Heart right ventricle (tissue), 16 donors: Measurements from ENCODE around the gene MYO3B. TPM values are rescaled to one million over a fixed set of nuclear protein-coding genes. Genes with fewer than 3 reads are reported as not detected.

Experiments used
- ATAC-seq, 8 donors: fragments of 200-7000 bp; cut with Tn5 transposase; one replicate each; pipeline ENCODE4 v1.9.1; 2020; ENCODE audit warnings: mild to moderate bottlenecking in 8 of 8, moderate library complexity in 8 of 8, moderate number of reproducible peaks in 1 of 8
- DNase-seq, 2 donors: peaks; one replicate each; pipeline ENCODE4 v3.0.0-alpha.2; 2020
- H3K27ac ChIP-seq, 10 donors: fragments of 200-600 bp; sonication (generic) in 2 of 10; one replicate each; pipeline versions ENCODE4 v1.5.0 to v1.8.0; 2020 to 2022; ENCODE audit warnings: mild to moderate bottlenecking in 3 of 10
- H3K27me3 ChIP-seq, 7 donors: fragments of 200-600 bp; one replicate each; pipeline ENCODE4 v1.8.0; 2021 to 2022; ENCODE audit warnings: mild to moderate bottlenecking in 2 of 7
- H3K36me3 ChIP-seq, 9 donors: fragments of 200-600 bp; sonication (generic) in 1 of 9; one replicate each; pipeline versions ENCODE4 v1.5.0 to v1.8.0; 2020 to 2022; ENCODE audit warnings: mild to moderate bottlenecking in 2 of 9
- H3K4me1 ChIP-seq, 9 donors: fragments of 200-600 bp; sonication (generic) in 1 of 9; one replicate each; pipeline versions ENCODE4 v1.5.0 to v1.8.0; 2020 to 2022; ENCODE audit warnings: mild to moderate bottlenecking in 4 of 9
- H3K4me3 ChIP-seq, 10 donors: fragments of 200-600 bp; sonication (generic) in 2 of 10; one replicate each; pipeline versions ENCODE4 v1.5.0 to v1.8.0; 2020 to 2022; ENCODE audit warnings: mild to moderate bottlenecking in 7 of 10, moderate library complexity in 2 of 10
- H3K9me3 ChIP-seq, 11 donors: fragments of 200-600 bp in 10 of 11; sonication (generic) in 2 of 11; one replicate each; pipeline versions ENCODE4 v1.5.0 to v1.8.0; 2013 to 2022; ENCODE audit warnings: mild to moderate bottlenecking in 2 of 11, control low read depth in 1 of 11, moderate library complexity in 1 of 11
- WGBS, 2 donors: extraction: QIAGEN DNeasy Blood & Tissue Kit; methylation state at CpG; one replicate each; pipeline ENCODE4 v1.1.7; 2013; ENCODE audit warnings: inconsistent platforms in 1 of 2; 5-methylcytosine and 5-hydroxymethylcytosine counted together
- intact Hi-C, 10 donors: fragments of 100-400 bp; cut with DNase I; formaldehyde crosslinking; loops; one replicate each; pipeline versions ENCODE4 v1.11.1 to v1.14.2; 2022
- polyA plus RNA-seq, 2 donors: library from polyadenylated mRNA; stranded (reverse); fragments of 200-250 nt; gene quantifications; one replicate each; pipeline ENCODE4 v1.2.3, GENCODE V29; 2013
- total RNA-seq, 10 donors: library from RNA; stranded (reverse); fragmentation: NEBNext Ultra II Directional in 3 of 10; extraction: Animal tissue kit (Norgen Biotek cat#: 25700) in 3 of 10; gene quantifications; one replicate each; pipeline versions ENCODE4 v1.2.1 to v1.2.4, GENCODE V29; 2021 to 2023
- TF ChIP-seq, protein P1 (sequence below), 9 donors: fragments of 200-600 bp; sonication (generic) in 2 of 9; IDR thresholded peaks; one replicate each; pipeline versions ENCODE4 v1.5.0 to v1.8.0; 2021 to 2022; ENCODE audit warnings: antibody characterized with exemption in 9 of 9, mild to moderate bottlenecking in 5 of 9, moderate library complexity in 1 of 9
- donor health status: Arrhythmogenic right ventricular cardiomyopathy.
- donor health status: ischemic (EF 13 %, LVEDD 7.1; RV severe dilation, severe dysfunction).
- donor health status: healthy with polysubstance abuse.
- donor health status: DM: no; HTN: yes; CAD: no.
- donor health status: DM: no; HTN: no; CAD: no.
- donor health status: ischemic (EF 25% LVEDD 6.9; RV normal size, moderate dysfunction).
- donor health status: ischemic (EF 25% LVEDD 5.7; RV mildly dilated, moderate dysfunction).
- donor health status: healthy.
- donor health status: DM: yes; HTN: yes; CAD: no.
- donor health status: Ischemic cardiomyopathy.
- donor health status: ischemic (EF 35%, LVEDD 5.7; RV mildly dilated, moderate dysfunction).
- donor health status: nonischemic (EF 11% LVEDD 7.7; RV severe dilation, severe dysfunction).
- donor health status: DM: yes; HTN: yes; CAD: no.
- donor health status: PGD.
- donor health status: ischemic (EF 29% LVEDD 5.4; RV normal size, mild dysfunction).
- donor health status: nonischemic (EF 23%, LVEDD 6.1; RV moderate dilation, normal function).

The MYO3B gene
- total and polyA plus RNA-seq, 12 donors: 0.05 to 0.21 (median 0.09) TPM; not detected in 8

DNA sequence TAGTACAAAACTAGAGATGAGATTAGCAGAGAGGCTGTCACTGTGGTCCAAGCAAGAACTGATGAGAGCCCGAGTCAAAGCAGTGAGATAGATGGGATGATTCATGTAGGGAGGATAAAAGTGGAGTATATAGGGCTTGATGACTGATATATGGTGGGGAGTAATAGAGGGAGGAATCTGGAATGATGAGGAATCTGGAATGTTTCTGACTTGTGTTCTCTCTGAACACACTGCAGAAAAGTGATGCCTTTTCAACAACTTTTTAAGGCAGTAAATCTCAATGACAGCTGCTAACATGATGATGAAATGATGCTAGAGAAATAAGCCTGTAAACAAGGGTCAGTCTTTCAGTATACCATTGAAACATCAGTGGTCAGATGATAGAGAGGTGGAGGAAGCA, 393.7 kb downstream of the MYO3B start:
- H3K27ac ChIP-seq: no peak overlapping the region
- no peak overlapping the region for H3K4me3 ChIP-seq
- H3K36me3 ChIP-seq: no peaks in the 10 kb centered on the region
- TF ChIP-seq, protein P1, sequence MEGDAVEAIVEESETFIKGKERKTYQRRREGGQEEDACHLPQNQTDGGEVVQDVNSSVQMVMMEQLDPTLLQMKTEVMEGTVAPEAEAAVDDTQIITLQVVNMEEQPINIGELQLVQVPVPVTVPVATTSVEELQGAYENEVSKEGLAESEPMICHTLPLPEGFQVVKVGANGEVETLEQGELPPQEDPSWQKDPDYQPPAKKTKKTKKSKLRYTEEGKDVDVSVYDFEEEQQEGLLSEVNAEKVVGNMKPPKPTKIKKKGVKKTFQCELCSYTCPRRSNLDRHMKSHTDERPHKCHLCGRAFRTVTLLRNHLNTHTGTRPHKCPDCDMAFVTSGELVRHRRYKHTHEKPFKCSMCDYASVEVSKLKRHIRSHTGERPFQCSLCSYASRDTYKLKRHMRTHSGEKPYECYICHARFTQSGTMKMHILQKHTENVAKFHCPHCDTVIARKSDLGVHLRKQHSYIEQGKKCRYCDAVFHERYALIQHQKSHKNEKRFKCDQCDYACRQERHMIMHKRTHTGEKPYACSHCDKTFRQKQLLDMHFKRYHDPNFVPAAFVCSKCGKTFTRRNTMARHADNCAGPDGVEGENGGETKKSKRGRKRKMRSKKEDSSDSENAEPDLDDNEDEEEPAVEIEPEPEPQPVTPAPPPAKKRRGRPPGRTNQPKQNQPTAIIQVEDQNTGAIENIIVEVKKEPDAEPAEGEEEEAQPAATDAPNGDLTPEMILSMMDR (IDR thresholded peaks at IDR 0.05): no peak
- no peaks in the 10 kb centered on the region for H3K4me1 ChIP-seq
- ATAC-seq (no peak), DNase-seq (no peak)
- no peaks in the 10 kb centered on the region for H3K9me3 ChIP-seq
- intact Hi-C loops: no loop called here
- 53 to 67% methylated on average over 1 of the region's 1 CpG for WGBS, 2 donors
- H3K27me3 ChIP-seq: peaks cover 0 to 11% (median 0%) of the 10 kb centered on the region in 7 donors

DNA sequence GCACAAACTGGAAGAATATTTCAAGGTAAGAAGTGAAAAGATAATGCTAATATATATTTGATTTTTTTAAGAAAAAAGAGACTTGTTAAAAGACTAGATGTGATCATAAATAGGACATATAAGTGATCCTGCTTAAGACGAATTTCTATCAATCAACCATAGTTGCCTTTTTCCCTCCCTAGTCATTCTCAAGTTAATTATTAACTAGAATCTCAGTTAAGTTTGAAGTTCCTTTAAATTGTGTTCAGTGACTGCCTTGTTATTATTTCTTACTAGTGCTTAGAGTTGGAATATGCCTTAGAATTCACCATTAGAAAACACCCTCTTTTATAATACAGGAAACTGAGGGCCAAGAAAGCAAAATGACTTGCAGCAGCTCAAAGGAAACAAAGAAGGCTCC, 395.7 kb downstream of the MYO3B start:
- no peaks in the 10 kb centered on the region for H3K4me1 ChIP-seq
- no peaks in the 10 kb centered on the region for H3K9me3 ChIP-seq
- no peak overlapping the region for H3K4me3 ChIP-seq
- intact Hi-C loops: no loop called here
- ATAC-seq (no peak), DNase-seq (no peak)
- TF ChIP-seq, protein P1 (IDR thresholded peaks at IDR 0.05): no peak
- H3K27ac ChIP-seq: no peak overlapping the region
- H3K36me3 ChIP-seq: no peaks in the 10 kb centered on the region
- WGBS, 2 donors: 94 to 97% methylated on average over 1 of the region's 1 CpG
- peaks cover 0 to 11% (median 0%) of the 10 kb centered on the region in 7 donors for H3K27me3 ChIP-seq

DNA sequence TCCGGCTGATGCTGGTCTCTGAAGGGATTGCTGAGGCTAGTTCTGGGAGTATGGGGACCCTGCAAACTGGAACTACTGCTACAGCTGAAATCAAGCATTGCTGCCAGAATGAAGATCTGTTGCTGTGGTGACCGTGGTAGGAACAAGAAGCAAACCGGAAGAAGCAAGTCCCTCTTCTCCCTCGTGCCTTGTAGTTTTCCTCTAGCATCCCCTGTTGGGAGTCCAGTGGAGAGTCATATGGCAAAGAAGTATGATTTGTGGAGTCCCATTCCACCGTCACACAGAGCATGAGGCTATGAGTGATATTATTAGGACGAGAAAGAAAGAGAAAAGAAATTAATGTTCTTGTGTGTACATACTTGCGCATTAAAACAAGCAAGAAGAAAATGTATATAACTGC, 398.3 kb downstream of the MYO3B start:
- ATAC-seq: no peak
- intact Hi-C loops: no loop called here

DNA sequence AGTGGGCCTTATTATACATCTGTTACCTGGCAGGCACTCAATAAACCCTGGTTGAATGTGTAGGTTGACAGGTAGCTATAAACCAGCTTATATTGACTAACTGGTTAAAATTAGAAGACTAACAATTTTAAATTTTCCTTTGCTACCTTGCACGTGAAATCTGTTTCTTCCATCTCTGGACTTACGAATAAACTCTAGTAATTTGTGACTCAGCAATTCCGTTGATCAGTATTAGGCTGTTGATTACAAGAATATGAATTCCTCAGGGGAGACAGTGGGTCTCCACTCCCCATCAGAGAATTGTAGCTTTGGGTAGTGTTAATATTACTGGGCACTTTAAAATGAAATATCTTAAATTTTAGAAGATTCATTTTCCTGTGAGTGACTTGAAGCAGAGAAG, 399.4 kb downstream of the MYO3B start:
- intact Hi-C loops: no loop called here
- WGBS, 2 donors: 85 to 88% methylated on average over 3 of the region's 3 CpGs
- ATAC-seq: no peak

More for the DNA sequence above, 398.3 kb downstream of the MYO3B start:
- TF ChIP-seq, protein P1 (IDR thresholded peaks at IDR 0.05): no peak
- H3K27me3 ChIP-seq: peaks cover 0 to 8% (median 0%) of the 10 kb centered on the region in 7 donors
- H3K9me3 ChIP-seq: no peaks in the 10 kb centered on the region
- 74 to 85% methylated on average over 7 of the region's 7 CpGs for WGBS, 2 donors
- DNase-seq: no peak
- no peaks in the 10 kb centered on the region for H3K4me1 ChIP-seq
- no peaks in the 10 kb centered on the region for H3K36me3 ChIP-seq
- H3K27ac ChIP-seq: no peak overlapping the region
- no peak overlapping the region for H3K4me3 ChIP-seq

More for the DNA sequence above, 399.4 kb downstream of the MYO3B start:
- H3K27me3 ChIP-seq: peaks cover 0 to 8% (median 0%) of the 10 kb centered on the region in 7 donors
- H3K36me3 ChIP-seq: no peaks in the 10 kb centered on the region
- H3K4me3 ChIP-seq: no peak overlapping the region
- H3K27ac ChIP-seq: no peak overlapping the region
- H3K4me1 ChIP-seq: no peaks in the 10 kb centered on the region
- no peak for DNase-seq
- no peaks in the 10 kb centered on the region for H3K9me3 ChIP-seq
- TF ChIP-seq, protein P1 (IDR thresholded peaks at IDR 0.05): no peak
